ENCODE measurements around the gene LRRFIP2.
"Not testable (repeated sequence)": the region's sequence is repeated elsewhere in the genome, so short reads cannot be mapped to it uniquely, and the experiment has no call there.

Gene LRRFIP2

DNA sequence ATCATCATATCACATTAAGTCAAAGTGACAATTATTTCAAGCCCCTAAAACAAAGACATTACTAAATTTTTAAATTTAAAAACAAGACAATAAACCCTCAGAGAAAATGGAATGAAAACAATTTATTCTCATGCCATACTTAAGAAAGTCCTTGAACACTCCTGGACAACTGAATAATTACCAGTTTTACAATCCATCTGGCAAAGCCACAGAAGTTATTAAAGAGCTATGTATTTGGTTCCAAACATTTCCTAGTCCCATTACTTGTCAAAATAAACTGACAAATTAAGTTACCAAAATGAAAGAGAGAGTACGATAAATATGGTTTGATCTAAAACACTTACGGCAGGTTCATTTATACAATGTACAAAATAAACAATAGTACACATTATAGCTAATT is 63.2 kb downstream of the LRRFIP2 start:
- no peak for DNase-seq

DNA sequence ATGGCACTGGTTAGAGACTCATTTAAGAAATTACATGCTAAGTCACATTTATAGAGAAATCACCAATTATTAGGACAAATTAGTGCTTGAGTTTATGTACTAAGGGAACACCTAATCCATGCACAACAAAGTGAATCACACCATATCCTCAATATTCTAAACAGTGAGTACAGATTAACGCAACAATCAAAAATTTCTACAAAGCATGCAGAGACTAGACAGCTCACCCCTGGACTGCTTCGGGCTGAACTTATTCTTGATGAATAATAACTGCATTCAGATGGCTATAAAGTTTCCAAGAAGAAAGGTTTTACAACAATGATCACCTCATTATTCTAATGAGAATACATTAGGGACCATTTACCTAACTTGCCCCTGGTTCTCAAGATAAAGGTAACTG is 66.5 kb downstream of the LRRFIP2 start:
- no peak for DNase-seq

GRCh38 chr3:37103103-37103808 is 71.1 kb downstream of the LRRFIP2 start:
- DNase-seq, result no peak

DNA sequence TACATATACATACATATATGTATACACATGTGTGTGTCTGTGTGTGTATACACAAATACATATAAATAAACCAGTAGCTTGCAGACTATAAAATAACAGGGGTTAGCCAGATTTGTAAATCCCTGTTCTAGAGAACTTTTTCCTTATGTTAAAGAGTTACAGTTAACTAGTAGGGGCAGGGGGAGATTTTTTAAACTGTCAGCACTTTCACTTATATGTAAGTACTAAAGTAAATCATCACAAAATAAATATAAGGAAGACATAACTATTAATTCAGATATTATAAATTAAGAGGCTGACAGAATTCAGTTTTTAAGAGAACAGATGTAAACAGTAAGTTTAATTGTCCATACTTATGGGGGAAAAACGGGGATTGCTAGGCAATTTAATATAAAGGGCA is 74.0 kb downstream of the LRRFIP2 start:
- no peak for DNase-seq

- no peak for DNase-seq
Measured at GRCh38 chr3:37099469-37099868, 74.9 kb downstream of the LRRFIP2 start.

DNA sequence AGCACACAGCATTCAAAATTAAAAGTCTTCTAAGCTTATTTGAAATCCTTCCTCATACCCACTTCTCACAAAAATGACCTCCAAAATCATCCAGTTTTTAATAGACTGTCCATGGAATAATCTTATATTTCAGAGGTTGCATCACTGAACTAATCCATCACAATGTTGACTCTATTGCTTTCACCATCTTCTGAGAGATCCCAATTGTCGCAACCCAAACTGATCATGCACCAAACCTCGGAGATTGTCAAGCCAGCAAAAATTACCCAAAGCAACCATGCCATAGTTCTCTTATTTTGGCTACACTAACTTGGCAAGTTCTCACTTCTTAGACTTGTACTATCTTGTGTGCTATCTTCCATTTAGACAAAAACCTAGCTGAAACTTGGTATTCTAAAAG is 75.5 kb downstream of the LRRFIP2 start:
- DNase-seq, result no peak

- no peak for DNase-seq
Measured at GRCh38 chr3:37097776-37098175, 76.6 kb downstream of the LRRFIP2 start.

DNA sequence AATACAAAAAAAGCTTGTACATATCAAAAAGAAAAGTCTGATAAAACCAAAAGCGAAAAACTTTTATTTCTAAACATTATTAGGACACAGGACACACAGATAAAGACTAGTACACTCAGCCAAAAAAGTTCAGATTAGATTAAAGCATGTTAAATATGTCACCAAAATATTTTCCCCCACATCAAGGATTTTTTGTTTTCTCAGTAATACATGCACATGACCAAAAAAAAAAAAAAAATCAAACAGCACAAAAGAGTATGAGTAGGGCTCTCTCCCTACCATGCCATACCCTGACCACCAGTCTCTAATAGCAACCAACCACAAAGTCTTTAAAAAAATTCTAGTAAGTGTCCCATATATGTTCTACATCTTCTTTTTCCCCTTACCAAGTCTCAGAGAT is 77.4 kb downstream of the LRRFIP2 start:
- no peak for DNase-seq

- DNase-seq, result no peak
Measured at GRCh38 chr3:37096288-37096687, 78.1 kb downstream of the LRRFIP2 start.

GRCh38 chr3:37094636-37095035 is 79.7 kb downstream of the LRRFIP2 start:
- DNase-seq, result no peak

- DNase-seq, result no peak
Measured at GRCh38 chr3:37093481-37093880, 80.9 kb downstream of the LRRFIP2 start.

DNA sequence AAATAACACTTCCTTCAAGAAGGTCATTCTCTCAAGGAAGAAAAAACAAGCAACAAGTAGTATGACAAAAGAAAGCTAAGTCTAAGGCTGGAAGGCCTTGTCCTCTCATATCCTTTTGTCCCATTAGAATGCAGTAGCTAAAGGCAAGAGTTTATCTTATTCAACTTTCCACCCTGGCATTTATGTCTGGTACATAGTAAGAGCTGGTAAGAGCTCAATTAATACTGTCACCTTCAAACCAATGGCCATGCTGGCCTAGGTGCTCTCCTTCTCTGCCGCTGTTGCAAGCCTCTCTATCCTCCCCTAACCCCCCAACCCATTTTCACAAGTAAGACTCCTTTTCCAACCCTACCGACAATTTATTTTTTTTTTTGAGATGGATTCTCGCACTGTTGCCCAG is 81.9 kb downstream of the LRRFIP2 start:
- DNase-seq, result no peak

DNA sequence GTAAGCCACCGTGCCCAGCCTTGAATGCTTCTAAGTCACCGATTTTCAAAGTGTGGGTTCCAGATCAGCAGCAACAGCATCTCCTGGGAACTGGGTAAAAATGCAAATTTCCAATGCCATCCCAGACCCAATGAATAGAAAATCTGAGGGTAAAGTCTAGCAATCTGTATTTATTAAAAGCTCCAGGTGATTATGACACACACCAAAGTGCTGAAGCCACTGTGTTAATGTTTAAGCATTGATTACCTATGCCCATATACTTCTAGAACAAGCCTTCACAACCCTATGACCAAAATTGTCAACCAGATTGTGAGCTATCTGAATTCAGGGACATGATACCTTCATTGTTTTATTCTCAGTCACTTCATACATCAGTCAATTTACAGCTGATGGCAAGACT is 86.5 kb downstream of the LRRFIP2 start:
- DNase-seq, result no peak

- no peak for DNase-seq
Measured at GRCh38 chr3:37086918-37087317, 87.5 kb downstream of the LRRFIP2 start.

DNA sequence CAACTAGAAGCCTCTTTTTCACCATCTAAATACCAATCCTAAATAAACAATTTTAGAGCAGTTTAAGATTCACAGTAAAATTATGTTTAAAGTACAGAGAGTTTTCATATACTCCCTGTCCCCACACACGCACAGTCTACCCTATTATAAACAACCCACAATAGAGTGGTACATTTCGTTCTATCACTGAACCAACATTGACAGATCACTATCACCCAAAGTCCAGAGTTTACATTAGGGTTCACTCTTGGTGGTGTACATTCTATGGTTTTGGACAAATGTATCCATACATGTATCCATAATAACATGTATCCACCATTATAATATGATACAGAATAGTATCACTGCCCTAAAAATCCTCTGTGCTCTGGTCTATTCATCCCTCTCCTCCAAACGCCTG is 92.1 kb downstream of the LRRFIP2 start:
- no peak for DNase-seq

- no peak for DNase-seq
Measured at GRCh38 chr3:37075955-37076354, 98.4 kb downstream of the LRRFIP2 start.

DNA sequence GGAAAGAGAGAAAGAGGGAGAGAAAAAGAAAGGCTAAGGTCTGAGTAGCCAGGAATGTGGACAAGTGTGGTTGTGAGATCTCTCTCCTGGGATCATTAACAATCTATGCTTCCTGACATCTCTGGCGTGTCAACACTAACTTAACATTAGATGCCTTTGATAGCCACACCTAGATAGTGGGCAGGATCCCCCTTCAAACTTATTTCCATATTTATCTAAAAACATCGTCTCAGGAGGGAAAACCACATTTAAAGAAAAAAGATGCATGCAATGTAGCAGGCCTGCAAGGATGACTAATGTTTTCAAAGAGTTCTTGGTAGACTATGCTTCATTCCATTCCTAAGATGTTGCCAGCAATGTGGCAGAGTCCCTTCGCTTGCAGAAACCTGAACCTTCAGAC is 100.2 kb downstream of the LRRFIP2 start:
- no peak for DNase-seq

- DNase-seq, result no peak
Measured at GRCh38 chr3:37072892-37073291, 101.5 kb downstream of the LRRFIP2 start.

GRCh38 chr3:37071921-37072320 is 102.5 kb downstream of the LRRFIP2 start:
- no peak for DNase-seq

GRCh38 chr3:37068031-37068430 is 106.4 kb downstream of the LRRFIP2 start:
- no peak for DNase-seq

GRCh38 chr3:37067577-37067976 is 106.8 kb downstream of the LRRFIP2 start:
- no peak for DNase-seq

- DNase-seq, result no peak
Measured at GRCh38 chr3:37064747-37065146, 109.6 kb downstream of the LRRFIP2 start.

DNA sequence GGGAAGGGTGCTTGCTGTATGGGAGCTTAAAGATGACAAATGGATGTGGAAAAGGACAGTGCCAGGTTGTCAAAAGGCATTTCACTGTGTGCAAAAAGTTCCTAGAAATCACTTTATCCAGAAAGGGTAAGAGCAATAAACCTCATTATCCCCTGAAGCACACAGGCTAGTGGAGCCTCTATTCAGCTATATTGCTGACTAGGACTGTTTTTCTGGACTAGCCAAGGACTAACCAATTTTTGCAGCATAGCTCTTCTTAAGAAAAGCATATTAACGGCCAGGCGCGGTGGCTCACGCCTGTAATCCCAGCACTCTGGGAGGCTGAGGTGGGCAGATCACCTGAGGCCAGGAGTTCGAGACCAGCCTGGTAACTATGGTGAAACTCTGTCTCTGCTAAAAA is 116.3 kb downstream of the LRRFIP2 start:
- no peak for DNase-seq

DNA sequence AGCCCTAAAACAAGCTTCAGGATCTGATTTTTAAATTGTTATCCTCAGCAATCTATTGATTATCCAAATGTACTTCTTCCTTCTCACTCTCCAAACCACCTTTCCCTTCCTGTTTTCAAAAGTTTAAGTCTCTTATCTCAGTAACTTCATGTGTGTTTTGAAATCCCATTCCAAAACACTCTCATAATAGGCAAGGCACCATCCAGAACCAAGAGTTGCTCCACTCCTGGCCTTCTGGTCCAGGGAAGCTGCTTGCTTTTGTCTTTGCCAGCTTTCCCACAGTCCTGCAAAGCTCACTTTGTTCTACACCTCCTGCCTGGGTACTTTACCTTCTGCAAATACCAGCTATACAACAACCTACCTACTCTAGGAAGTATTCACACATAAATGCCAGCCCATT is 117.6 kb downstream of the LRRFIP2 start:
- no peak for DNase-seq

DNA sequence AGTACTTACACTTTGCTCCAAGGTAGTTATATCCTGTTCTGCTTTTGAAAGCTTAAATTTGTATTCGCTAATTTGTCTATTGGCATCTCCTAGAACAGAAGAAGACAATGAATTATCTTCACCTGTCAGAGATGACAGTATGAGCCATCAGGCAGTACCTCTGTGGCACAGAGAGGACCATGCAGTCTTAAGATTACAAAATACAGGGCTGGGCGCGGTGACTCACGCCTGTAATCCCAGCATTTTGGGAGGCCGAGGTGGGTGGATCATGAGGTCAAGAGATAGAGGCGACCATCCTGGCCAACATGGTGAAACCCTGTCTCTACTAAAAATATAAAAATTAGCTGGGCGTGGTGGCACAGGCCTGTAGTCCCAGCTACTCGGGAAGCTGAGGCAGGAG is 119.3 kb downstream of the LRRFIP2 start:
- not testable (repeated sequence) for DNase-seq

GRCh38 chr3:37054370-37054769 is 120.0 kb downstream of the LRRFIP2 start:
- DNase-seq, result no peak

Measured in NCI-H187 (cell line).